Measurements from ENCODE around the gene LIME1.

Gene LIME1

GRCh38 chr20:63693733-63694583 lies 42.5 kb upstream of the LIME1 start:
- Histone ChIP-seq H3K27me3 (ENCODE audit: insufficient read depth, low read length, poor library complexity) (no peaks in the 10 kb centered on the region), H3K4me1 (ENCODE audit: control insufficient read depth, low read depth, low read length) (no peaks in the 10 kb centered on the region), H2BK5ac (ENCODE audit: low read length) (no peak overlapping the region), H4K5ac (ENCODE audit: low read length) (no peak overlapping the region), H2BK15ac (replicated peaks; ENCODE audit: low read depth) (no peak overlapping the region), H2AK5ac (ENCODE audit: low read length) (no peak overlapping the region), H3K18ac (ENCODE audit: low read length) (no peak overlapping the region), H4K8ac (ENCODE audit: low read depth, low read length) (no peak overlapping the region), H3K36me3 (ENCODE audit: control insufficient read depth, insufficient read depth, low read length) (no peaks in the 10 kb centered on the region), H3K27ac (ENCODE audit: low read depth, low read length) (no peak overlapping the region), H2BK120ac (ENCODE audit: low read depth, low read length) (no peak overlapping the region), H3K79me2 (ENCODE audit: control insufficient read depth, insufficient read depth, low read length) (no peaks in the 10 kb centered on the region), H3K23ac (ENCODE audit: low read length) (no peak overlapping the region), H3K56ac (ENCODE audit: low read length) (no peak overlapping the region), H3K4me2 (ENCODE audit: low read length) (no peak overlapping the region), H3K79me1 (ENCODE audit: low read length) (no peaks in the 10 kb centered on the region), H3K4me3 (ENCODE audit: low read length) (no peak overlapping the region), H3K4ac (ENCODE audit: low read depth, low read length) (no peak overlapping the region), H3K9ac (ENCODE audit: low read length) (no peak overlapping the region)
- no peak for DNase-seq
- no CpG with 5 or more reads among the region's 21 CpGs for WGBS (ENCODE audit: extremely low coverage, insufficient coverage, low lambda C conversion rate)

DNA sequence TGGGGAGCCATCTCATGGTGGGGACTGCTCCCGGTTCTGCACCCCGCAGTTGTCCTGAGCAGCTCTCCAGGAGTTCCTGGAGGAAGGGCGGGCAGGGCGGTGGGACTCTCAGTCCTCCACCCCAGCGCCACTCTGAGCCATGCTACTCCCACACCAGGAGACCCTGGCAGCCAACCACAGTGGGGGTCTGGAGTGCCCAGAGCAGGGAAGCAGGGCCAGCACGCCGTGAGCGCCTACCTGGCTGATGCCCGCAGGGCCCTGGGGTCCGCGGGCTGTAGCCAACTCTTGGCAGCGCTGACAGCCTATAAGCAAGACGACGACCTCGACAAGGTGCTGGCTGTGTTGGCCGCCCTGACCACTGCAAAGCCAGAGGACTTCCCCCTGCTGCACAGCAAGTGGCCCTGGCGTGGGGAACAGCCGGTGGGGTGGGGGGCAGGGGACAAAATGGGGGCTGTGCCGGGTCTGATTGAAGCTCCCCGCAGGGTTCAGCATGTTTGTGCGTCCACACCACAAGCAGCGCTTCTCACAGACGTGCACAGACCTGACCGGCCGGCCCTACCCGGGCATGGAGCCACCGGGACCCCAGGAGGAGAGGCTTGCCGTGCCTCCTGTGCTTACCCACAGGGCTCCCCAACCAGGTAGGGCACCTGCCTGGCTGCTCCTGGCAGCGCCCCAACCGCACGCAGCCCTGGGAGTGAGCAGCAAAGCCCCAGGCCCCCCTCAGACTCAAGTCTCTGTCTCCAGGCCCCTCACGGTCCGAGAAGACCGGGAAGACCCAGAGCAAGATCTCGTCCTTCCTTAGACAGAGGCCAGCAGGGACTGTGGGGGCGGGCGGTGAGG lies 41.7 kb upstream of the LIME1 start:
- no peak overlapping the region for H3K4me3 ChIP-seq (ENCODE audit: low read length)
- WGBS (ENCODE audit: extremely low coverage, insufficient coverage, low lambda C conversion rate) = no CpG with 5 or more reads among the region's 37 CpGs
- no peaks in the 10 kb centered on the region for H3K27me3 ChIP-seq (ENCODE audit: insufficient read depth, low read length, poor library complexity)
- no peak overlapping the region for H3K18ac ChIP-seq (ENCODE audit: low read length)
- H3K4me2 ChIP-seq (ENCODE audit: low read length) = no peak overlapping the region
- H3K9ac ChIP-seq (ENCODE audit: low read length) = no peak overlapping the region
- no peak overlapping the region for H3K27ac ChIP-seq (ENCODE audit: low read depth, low read length)
- H3K4me1 ChIP-seq (ENCODE audit: control insufficient read depth, low read depth, low read length) = no peaks in the 10 kb centered on the region
- H2BK5ac ChIP-seq (ENCODE audit: low read length) = no peak overlapping the region
- H2BK15ac ChIP-seq (replicated peaks; ENCODE audit: low read depth) = no peak overlapping the region
- no peak overlapping the region for H4K5ac ChIP-seq (ENCODE audit: low read length)
- H3K79me2 ChIP-seq (ENCODE audit: control insufficient read depth, insufficient read depth, low read length) = no peaks in the 10 kb centered on the region
- H3K23ac ChIP-seq (ENCODE audit: low read length) = no peak overlapping the region
- H2AK5ac ChIP-seq (ENCODE audit: low read length) = no peak overlapping the region
- H4K8ac ChIP-seq (ENCODE audit: low read depth, low read length) = no peak overlapping the region
- no peak overlapping the region for H3K4ac ChIP-seq (ENCODE audit: low read depth, low read length)
- no peak for DNase-seq
- no peak overlapping the region for H2BK120ac ChIP-seq (ENCODE audit: low read depth, low read length)
- no peak overlapping the region for H3K56ac ChIP-seq (ENCODE audit: low read length)
- no peaks in the 10 kb centered on the region for H3K36me3 ChIP-seq (ENCODE audit: control insufficient read depth, insufficient read depth, low read length)
- no peaks in the 10 kb centered on the region for H3K79me1 ChIP-seq (ENCODE audit: low read length)

DNA sequence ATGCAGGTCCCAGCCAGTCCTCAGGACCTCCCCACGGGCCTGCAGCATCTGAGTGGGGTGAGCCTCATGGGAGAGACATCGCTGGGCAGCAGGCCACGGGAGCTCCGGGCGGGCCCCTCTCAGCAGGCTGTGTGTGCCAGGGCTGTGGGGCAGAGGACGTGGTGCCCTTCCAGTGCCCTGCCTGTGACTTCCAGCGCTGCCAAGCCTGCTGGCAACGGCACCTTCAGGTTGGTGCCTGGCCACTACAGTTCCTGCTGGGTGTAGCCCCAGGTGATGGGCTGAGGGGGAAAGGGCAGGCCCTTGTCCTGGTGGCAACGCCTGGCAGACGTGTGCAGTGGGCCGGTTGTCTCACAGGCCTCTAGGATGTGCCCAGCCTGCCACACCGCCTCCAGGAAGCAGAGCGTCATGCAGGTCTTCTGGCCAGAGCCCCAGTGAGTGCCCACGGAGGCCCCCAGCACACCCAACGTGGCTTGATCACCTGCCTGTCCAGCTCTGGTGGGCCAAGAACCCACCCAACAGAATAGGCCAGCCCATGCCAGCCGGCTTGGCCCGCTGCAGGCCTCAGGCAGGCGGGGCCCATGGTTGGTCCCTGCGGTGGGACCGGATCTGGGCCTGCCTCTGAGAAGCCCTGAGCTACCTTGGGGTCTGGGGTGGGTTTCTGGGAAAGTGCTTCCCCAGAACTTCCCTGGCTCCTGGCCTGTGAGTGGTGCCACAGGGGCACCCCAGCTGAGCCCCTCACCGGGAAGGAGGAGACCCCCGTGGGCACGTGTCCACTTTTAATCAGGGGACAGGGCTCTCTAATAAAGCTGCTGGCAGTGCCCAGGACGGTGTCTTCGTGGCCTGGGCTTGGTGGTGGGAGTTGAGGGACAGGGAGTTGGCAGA lies 40.8 kb upstream of the LIME1 start:
- H3K27me3 ChIP-seq (ENCODE audit: insufficient read depth, low read length, poor library complexity) = no peaks in the 10 kb centered on the region
- H3K36me3 ChIP-seq (ENCODE audit: control insufficient read depth, insufficient read depth, low read length) = no peaks in the 10 kb centered on the region
- WGBS (ENCODE audit: extremely low coverage, insufficient coverage, low lambda C conversion rate) = no CpG with 5 or more reads among the region's 25 CpGs
- no peak overlapping the region for H2AK5ac ChIP-seq (ENCODE audit: low read length)
- H3K18ac ChIP-seq (ENCODE audit: low read length) = no peak overlapping the region
- H3K79me2 ChIP-seq (ENCODE audit: control insufficient read depth, insufficient read depth, low read length) = no peaks in the 10 kb centered on the region
- no peak for DNase-seq
- no peak overlapping the region for H3K56ac ChIP-seq (ENCODE audit: low read length)
- H3K4me3 ChIP-seq (ENCODE audit: low read length) = no peak overlapping the region
- no peak overlapping the region for H3K9ac ChIP-seq (ENCODE audit: low read length)
- no peak overlapping the region for H3K23ac ChIP-seq (ENCODE audit: low read length)
- no peak overlapping the region for H2BK15ac ChIP-seq (replicated peaks; ENCODE audit: low read depth)
- no peaks in the 10 kb centered on the region for H3K4me1 ChIP-seq (ENCODE audit: control insufficient read depth, low read depth, low read length)
- H2BK120ac ChIP-seq (ENCODE audit: low read depth, low read length) = no peak overlapping the region
- no peak overlapping the region for H4K8ac ChIP-seq (ENCODE audit: low read depth, low read length)
- H3K27ac ChIP-seq (ENCODE audit: low read depth, low read length) = no peak overlapping the region
- H2BK5ac ChIP-seq (ENCODE audit: low read length) = no peak overlapping the region
- no peak overlapping the region for H4K5ac ChIP-seq (ENCODE audit: low read length)
- no peak overlapping the region for H3K4ac ChIP-seq (ENCODE audit: low read depth, low read length)
- no peak overlapping the region for H3K4me2 ChIP-seq (ENCODE audit: low read length)
- H3K79me1 ChIP-seq (ENCODE audit: low read length) = no peaks in the 10 kb centered on the region

- no peak overlapping the region for H3K4ac ChIP-seq (ENCODE audit: low read depth, low read length)
- DNase-seq = peak; percentile 74
- no peak overlapping the region for H4K8ac ChIP-seq (ENCODE audit: low read depth, low read length)
- no peaks in the 10 kb centered on the region for H3K79me1 ChIP-seq (ENCODE audit: low read length)
- H3K36me3 ChIP-seq (ENCODE audit: control insufficient read depth, insufficient read depth, low read length) = no peaks in the 10 kb centered on the region
- no peak overlapping the region for H3K23ac ChIP-seq (ENCODE audit: low read length)
- no peak overlapping the region for H3K18ac ChIP-seq (ENCODE audit: low read length)
- no peak overlapping the region for H2AK5ac ChIP-seq (ENCODE audit: low read length)
- H3K4me1 ChIP-seq (ENCODE audit: control insufficient read depth, low read depth, low read length) = no peaks in the 10 kb centered on the region
- H3K27ac ChIP-seq (ENCODE audit: low read depth, low read length) = no peak overlapping the region
- H3K79me2 ChIP-seq (ENCODE audit: control insufficient read depth, insufficient read depth, low read length) = no peaks in the 10 kb centered on the region
- WGBS (ENCODE audit: extremely low coverage, insufficient coverage, low lambda C conversion rate) = no CpG with 5 or more reads among the region's 6 CpGs
- H2BK5ac ChIP-seq (ENCODE audit: low read length) = no peak overlapping the region
- no peak overlapping the region for H3K56ac ChIP-seq (ENCODE audit: low read length)
- H4K5ac ChIP-seq (ENCODE audit: low read length) = no peak overlapping the region
- no peak overlapping the region for H2BK120ac ChIP-seq (ENCODE audit: low read depth, low read length)
- H3K4me2 ChIP-seq (ENCODE audit: low read length) = no peak overlapping the region
- H2BK15ac ChIP-seq (replicated peaks; ENCODE audit: low read depth) = no peak overlapping the region
- H3K9ac ChIP-seq (ENCODE audit: low read length) = no peak overlapping the region
- H3K27me3 ChIP-seq (ENCODE audit: insufficient read depth, low read length, poor library complexity) = no peaks in the 10 kb centered on the region
- H3K4me3 ChIP-seq (ENCODE audit: low read length) = no peak overlapping the region
Observed at GRCh38 chr20:63696306-63696627, 40.2 kb upstream of the LIME1 start.

DNA sequence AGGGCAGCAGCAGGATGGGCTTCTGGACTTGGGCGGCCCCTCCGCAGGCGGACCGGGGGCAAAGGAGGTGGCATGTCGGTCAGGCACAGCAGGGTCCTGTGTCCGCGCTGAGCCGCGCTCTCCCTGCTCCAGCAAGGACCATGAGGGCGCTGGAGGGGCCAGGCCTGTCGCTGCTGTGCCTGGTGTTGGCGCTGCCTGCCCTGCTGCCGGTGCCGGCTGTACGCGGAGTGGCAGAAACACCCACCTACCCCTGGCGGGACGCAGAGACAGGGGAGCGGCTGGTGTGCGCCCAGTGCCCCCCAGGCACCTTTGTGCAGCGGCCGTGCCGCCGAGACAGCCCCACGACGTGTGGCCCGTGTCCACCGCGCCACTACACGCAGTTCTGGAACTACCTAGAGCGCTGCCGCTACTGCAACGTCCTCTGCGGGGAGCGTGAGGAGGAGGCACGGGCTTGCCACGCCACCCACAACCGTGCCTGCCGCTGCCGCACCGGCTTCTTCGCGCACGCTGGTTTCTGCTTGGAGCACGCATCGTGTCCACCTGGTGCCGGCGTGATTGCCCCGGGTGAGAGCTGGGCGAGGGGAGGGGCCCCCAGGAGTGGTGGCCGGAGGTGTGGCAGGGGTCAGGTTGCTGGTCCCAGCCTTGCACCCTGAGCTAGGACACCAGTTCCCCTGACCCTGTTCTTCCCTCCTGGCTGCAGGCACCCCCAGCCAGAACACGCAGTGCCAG lies 39.7 kb upstream of the LIME1 start, which contains the start of gene TNFRSF6B:
TSS of gene TNFRSF6B (plus strand) at position 25 of the 729 bp plus-strand sequence. CDS start at position 141, 116 bp downstream.
- Histone ChIP-seq H3K4ac (ENCODE audit: low read depth, low read length) (no peak within 1 kb of the TSS), H3K18ac (ENCODE audit: low read length) (no peak within 1 kb of the TSS)

More for the DNA sequence above, 39.7 kb upstream of the LIME1 start, which contains the start of gene TNFRSF6B:
- Histone ChIP-seq H2BK120ac (ENCODE audit: low read depth, low read length) (no peak within 1 kb of the TSS), H4K5ac (ENCODE audit: low read length) (no peak within 1 kb of the TSS), H3K23ac (ENCODE audit: low read length) (peak within 1 kb of the TSS; percentile 89), H3K4me2 (ENCODE audit: low read length) (peak within 1 kb of the TSS; percentile 26), H3K9ac (ENCODE audit: low read length) (peak within 1 kb of the TSS; percentile 55), H3K79me1 (ENCODE audit: low read length) (no peaks in the 10 kb centered on the region), H4K8ac (ENCODE audit: low read depth, low read length) (no peak within 1 kb of the TSS), H2AK5ac (ENCODE audit: low read length) (no peak within 1 kb of the TSS), H3K27me3 (ENCODE audit: insufficient read depth, low read length, poor library complexity) (no peaks in the 10 kb centered on the region), H2BK5ac (ENCODE audit: low read length) (no peak within 1 kb of the TSS), H3K56ac (ENCODE audit: low read length) (peak within 1 kb of the TSS; percentile 83), H3K27ac (ENCODE audit: low read depth, low read length) (no peak within 1 kb of the TSS), H2BK15ac (replicated peaks; ENCODE audit: low read depth) (no peak within 1 kb of the TSS), H3K79me2 (ENCODE audit: control insufficient read depth, insufficient read depth, low read length) (no peaks in the 10 kb centered on the region), H3K36me3 (ENCODE audit: control insufficient read depth, insufficient read depth, low read length) (no peaks in the 10 kb centered on the region), H3K4me1 (ENCODE audit: control insufficient read depth, low read depth, low read length) (no peaks in the 10 kb centered on the region), H3K4me3 (ENCODE audit: low read length) (no peak within 1 kb of the TSS)
- WGBS (ENCODE audit: extremely low coverage, insufficient coverage, low lambda C conversion rate) = no CpG with 5 or more reads among the region's 52 CpGs
- DNase-seq = no peak

Data from mesendoderm (in vitro differentiated cells).